H1 (cell line): ENCODE measurements around the gene NAA50. TPM values are rescaled to one million over a fixed set of nuclear protein-coding genes. Genes with fewer than 3 reads are reported as not detected.
A peak's percentile ranks its signal among the peaks of the same experiment; 100 is the strongest.

Source experiments
- CBX8 ChIP-seq: fragments of 300-800, 300-1000 bp; sonication (generic); IDR thresholded peaks from 2 replicates; pipeline ENCODE4 v1.7.1; 2016; ENCODE audit warnings: low read depth, low read length, borderline replicate concordance
- GTF2F1 ChIP-seq: IDR thresholded peaks from 2 replicates; pipeline ENCODE4 v1.6.1; 2012; ENCODE audit warnings: low read depth, low read length, improper control_type of control experiment, borderline replicate concordance
- JUN ChIP-seq: IDR thresholded peaks from 2 replicates; pipeline ENCODE4 v1.6.1; 2011; ENCODE audit warnings: low read depth, mild to moderate bottlenecking, improper control_type of control experiment, low read length
- PHF8 ChIP-seq: fragments of 200-600 bp; sonication (generic); conservative IDR thresholded peaks from 2 replicates; pipeline ENCODE4 v1.7.1; 2012; ENCODE audit warnings: low read depth, mild to moderate bottlenecking, inconsistent platforms, low read length, moderate library complexity
- POU5F1 ChIP-seq: IDR thresholded peaks from 2 replicates; pipeline ENCODE4 v1.6.1; 2011; ENCODE audit warnings: low read depth, mild to moderate bottlenecking, low read length, moderate library complexity
- RXRA ChIP-seq: IDR thresholded peaks from 2 replicates; pipeline ENCODE4 v1.6.1; 2011; ENCODE audit warnings: low read depth, mild to moderate bottlenecking, low read length, moderate library complexity; ENCODE audit not compliant: insufficient read depth
- SP1 ChIP-seq: IDR thresholded peaks from 2 replicates; pipeline ENCODE4 v1.6.1; 2011; ENCODE audit warnings: low read depth, low read length
- polyA plus RNA-seq, 7 experiments: library from polyadenylated mRNA; depleted of rRNA in 3 of 7; stranded (reverse) in 5 of 7; unstranded in 2 of 7; fragments of >200 nt in 5 of 7; fragments of 200-250 nt in 2 of 7; gene quantifications; 1 replicate in 5 of 7; 2 replicates in 1 of 7; 4 replicates in 1 of 7; pipeline versions ENCODE4 v1.2.1 to v1.2.3, GENCODE V29; 2011 to 2013; ENCODE audit warnings: missing spikeins in 2 of 7, mixed read lengths in 2 of 7
- total RNA-seq: library from RNA; stranded (reverse); fragmentation: NEBNext Ultra II Directional; extraction: Animal tissue kit (Norgen Biotek cat#: 25700); gene quantifications from 2 replicates; pipeline ENCODE4 v1.2.1, GENCODE V29; 2021
- TF ChIP-seq, protein P1 (sequence below): IDR thresholded peaks from 2 replicates; pipeline ENCODE4 v1.6.1; 2012; ENCODE audit warnings: inconsistent platforms
- TF ChIP-seq, protein P2 (sequence below): fragments of 300-600 bp; sonication (generic); IDR thresholded peaks from 2 replicates; pipeline ENCODE4 v1.7.1; 2012; ENCODE audit warnings: low read length, moderate library complexity, mild to moderate bottlenecking, inconsistent platforms; ENCODE audit not compliant: insufficient replicate concordance

The NAA50 gene
- total and polyA plus RNA-seq, 2 of the 8 experiments (the other 6 are each of a cell fraction or from before 2014, with no cell fraction given): 46.6 to 231 TPM

DNA sequence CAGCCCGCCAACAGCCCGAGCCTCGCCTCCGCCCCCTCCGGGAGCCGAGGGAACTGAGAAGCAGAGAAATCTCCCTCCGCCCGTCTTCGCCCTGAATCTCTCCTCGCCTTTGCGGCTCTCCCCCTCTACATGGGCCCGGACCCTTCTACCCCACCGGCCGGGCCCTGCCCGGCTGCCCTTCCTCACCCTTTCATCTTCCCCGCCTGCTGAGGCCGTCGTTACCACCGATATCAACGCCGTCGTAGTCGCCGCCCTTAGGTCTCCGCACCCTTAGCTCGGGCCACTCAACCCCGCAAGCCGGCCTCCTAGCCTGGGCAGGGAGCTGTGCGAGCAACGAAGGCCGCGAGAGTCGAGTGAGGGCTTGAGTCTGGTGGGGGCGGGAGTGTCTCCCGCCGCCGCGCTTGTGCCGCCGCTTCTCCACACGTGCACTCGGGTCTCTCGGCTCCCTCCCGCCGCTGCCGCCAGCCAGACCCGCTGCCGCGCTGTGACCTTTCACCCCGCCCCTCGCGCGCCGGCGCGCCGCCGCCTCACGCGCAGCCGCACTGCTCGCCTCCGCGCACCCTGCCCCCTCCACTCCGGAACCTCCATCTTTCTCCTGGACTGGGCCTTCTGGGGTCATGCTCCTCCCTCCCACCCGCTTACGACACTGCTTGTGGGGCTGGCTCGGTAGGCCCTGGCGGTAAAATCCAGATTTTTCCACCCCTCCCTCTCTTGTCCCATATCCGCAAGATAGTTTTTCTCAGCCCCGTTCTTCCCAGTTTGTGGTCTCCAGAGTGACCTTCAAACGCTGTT, at the start of gene NAA50 (continued):
- TF ChIP-seq, protein P1, sequence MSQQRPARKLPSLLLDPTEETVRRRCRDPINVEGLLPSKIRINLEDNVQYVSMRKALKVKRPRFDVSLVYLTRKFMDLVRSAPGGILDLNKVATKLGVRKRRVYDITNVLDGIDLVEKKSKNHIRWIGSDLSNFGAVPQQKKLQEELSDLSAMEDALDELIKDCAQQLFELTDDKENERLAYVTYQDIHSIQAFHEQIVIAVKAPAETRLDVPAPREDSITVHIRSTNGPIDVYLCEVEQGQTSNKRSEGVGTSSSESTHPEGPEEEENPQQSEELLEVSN: peak; percentile 36; the same call in 1 of the 2 replicates
- TF ChIP-seq RXRA (no peak), PHF8 (peak; percentile 94), POU5F1 (no peak), SP1 (no peak), CBX8 (no peak), JUN (no peak), GTF2F1 (no peak)
- TF ChIP-seq, protein P2, sequence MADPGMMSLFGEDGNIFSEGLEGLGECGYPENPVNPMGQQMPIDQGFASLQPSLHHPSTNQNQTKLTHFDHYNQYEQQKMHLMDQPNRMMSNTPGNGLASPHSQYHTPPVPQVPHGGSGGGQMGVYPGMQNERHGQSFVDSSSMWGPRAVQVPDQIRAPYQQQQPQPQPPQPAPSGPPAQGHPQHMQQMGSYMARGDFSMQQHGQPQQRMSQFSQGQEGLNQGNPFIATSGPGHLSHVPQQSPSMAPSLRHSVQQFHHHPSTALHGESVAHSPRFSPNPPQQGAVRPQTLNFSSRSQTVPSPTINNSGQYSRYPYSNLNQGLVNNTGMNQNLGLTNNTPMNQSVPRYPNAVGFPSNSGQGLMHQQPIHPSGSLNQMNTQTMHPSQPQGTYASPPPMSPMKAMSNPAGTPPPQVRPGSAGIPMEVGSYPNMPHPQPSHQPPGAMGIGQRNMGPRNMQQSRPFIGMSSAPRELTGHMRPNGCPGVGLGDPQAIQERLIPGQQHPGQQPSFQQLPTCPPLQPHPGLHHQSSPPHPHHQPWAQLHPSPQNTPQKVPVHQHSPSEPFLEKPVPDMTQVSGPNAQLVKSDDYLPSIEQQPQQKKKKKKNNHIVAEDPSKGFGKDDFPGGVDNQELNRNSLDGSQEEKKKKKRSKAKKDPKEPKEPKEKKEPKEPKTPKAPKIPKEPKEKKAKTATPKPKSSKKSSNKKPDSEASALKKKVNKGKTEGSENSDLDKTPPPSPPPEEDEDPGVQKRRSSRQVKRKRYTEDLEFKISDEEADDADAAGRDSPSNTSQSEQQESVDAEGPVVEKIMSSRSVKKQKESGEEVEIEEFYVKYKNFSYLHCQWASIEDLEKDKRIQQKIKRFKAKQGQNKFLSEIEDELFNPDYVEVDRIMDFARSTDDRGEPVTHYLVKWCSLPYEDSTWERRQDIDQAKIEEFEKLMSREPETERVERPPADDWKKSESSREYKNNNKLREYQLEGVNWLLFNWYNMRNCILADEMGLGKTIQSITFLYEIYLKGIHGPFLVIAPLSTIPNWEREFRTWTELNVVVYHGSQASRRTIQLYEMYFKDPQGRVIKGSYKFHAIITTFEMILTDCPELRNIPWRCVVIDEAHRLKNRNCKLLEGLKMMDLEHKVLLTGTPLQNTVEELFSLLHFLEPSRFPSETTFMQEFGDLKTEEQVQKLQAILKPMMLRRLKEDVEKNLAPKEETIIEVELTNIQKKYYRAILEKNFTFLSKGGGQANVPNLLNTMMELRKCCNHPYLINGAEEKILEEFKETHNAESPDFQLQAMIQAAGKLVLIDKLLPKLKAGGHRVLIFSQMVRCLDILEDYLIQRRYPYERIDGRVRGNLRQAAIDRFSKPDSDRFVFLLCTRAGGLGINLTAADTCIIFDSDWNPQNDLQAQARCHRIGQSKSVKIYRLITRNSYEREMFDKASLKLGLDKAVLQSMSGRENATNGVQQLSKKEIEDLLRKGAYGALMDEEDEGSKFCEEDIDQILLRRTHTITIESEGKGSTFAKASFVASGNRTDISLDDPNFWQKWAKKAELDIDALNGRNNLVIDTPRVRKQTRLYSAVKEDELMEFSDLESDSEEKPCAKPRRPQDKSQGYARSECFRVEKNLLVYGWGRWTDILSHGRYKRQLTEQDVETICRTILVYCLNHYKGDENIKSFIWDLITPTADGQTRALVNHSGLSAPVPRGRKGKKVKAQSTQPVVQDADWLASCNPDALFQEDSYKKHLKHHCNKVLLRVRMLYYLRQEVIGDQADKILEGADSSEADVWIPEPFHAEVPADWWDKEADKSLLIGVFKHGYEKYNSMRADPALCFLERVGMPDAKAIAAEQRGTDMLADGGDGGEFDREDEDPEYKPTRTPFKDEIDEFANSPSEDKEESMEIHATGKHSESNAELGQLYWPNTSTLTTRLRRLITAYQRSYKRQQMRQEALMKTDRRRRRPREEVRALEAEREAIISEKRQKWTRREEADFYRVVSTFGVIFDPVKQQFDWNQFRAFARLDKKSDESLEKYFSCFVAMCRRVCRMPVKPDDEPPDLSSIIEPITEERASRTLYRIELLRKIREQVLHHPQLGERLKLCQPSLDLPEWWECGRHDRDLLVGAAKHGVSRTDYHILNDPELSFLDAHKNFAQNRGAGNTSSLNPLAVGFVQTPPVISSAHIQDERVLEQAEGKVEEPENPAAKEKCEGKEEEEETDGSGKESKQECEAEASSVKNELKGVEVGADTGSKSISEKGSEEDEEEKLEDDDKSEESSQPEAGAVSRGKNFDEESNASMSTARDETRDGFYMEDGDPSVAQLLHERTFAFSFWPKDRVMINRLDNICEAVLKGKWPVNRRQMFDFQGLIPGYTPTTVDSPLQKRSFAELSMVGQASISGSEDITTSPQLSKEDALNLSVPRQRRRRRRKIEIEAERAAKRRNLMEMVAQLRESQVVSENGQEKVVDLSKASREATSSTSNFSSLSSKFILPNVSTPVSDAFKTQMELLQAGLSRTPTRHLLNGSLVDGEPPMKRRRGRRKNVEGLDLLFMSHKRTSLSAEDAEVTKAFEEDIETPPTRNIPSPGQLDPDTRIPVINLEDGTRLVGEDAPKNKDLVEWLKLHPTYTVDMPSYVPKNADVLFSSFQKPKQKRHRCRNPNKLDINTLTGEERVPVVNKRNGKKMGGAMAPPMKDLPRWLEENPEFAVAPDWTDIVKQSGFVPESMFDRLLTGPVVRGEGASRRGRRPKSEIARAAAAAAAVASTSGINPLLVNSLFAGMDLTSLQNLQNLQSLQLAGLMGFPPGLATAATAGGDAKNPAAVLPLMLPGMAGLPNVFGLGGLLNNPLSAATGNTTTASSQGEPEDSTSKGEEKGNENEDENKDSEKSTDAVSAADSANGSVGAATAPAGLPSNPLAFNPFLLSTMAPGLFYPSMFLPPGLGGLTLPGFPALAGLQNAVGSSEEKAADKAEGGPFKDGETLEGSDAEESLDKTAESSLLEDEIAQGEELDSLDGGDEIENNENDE: no peak
